ENCODE results near the gene CMC2. TPM values are rescaled to one million over a fixed set of nuclear protein-coding genes. Genes with fewer than 3 reads are reported as not detected.

Gene CMC2
- total and polyA plus RNA-seq, 2 of the 13 experiments (the other 11 are each of a cell fraction or from before 2014, with no cell fraction given) = 116 to 129 TPM

DNA sequence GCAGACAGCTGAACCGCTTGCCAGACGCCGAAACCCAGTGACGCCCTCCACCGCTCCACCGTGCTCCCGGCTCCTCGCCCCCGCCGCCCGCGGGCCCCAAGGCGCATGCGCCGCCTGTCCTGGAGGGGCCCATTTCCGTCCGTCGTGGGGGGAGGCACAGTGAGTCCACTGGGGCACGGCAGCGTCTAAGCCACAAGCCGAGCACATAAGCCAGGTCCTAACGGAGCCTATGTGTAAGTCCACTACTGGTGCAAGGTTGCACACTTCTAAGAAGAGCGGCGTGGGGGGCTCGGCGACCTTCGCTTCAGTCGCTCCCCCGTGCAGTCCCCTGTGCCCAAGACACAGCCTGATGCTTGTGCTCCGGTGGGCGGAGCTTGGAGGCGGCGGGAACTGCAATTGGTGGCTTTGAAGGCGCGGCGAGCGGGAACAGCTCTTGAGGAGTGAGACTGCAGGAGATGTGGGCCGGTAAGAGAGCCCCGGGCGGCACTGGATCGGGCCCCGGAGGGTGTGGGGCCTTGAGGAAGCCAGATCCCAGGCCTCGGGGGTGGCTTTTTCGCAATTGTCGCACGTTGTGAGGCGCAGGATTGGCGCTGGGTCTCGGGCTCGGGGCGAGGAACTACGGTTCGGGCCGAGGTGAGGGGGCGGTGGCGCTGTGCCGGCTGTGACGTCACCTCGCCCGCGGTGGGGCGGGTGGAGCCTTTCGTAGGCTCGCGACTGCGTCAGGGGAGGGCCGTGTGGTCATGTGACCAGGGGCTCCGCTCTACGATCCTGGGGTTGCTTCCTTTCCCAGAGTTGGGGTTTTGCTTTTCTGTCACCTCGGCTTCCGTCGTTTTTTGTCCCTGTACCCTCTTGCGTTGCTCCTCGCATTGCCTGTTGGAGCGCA is at the start of gene CMC2, which contains the start of gene CENPN (continued):
- TF ChIP-seq ZNF670 (CRISPR knock-in tag; IDR thresholded peaks at IDR 0.05; ENCODE audit: borderline replicate concordance) (peak; percentile 92), SATB2 (CRISPR knock-in tag; IDR thresholded peaks at IDR 0.05) (no peak; the same call in 1 of the 2 replicates), ZNF343 (CRISPR knock-in tag; IDR thresholded peaks at IDR 0.05) (peak; percentile 55), ZBTB3 (CRISPR knock-in tag; IDR thresholded peaks at IDR 0.05; ENCODE audit: borderline replicate concordance, low read depth) (peak; percentile 81), TCF7 (IDR thresholded peaks at IDR 0.05; ENCODE audit: low read depth) (no peak), GLI4 (CRISPR knock-in tag; IDR thresholded peaks at IDR 0.05; ENCODE audit: borderline replicate concordance) (peak; percentile 85; the same call in 1 of the 2 replicates), ZMAT3 (CRISPR knock-in tag; conservative IDR thresholded peaks at IDR 0.05) (peak; percentile 95), ZNF781 (CRISPR knock-in tag; IDR thresholded peaks at IDR 0.05; ENCODE audit: borderline replicate concordance, not compliant biosample characterization) (peak; percentile 75), XRCC5 (optimal IDR thresholded peaks at IDR 0.05; ENCODE audit: low read length) (peak; percentile 51), CCAR2 (optimal IDR thresholded peaks at IDR 0.05; ENCODE audit: low read depth, low read length) (no peak), SP5 (CRISPR knock-in tag; IDR thresholded peaks at IDR 0.05; ENCODE audit: borderline replicate concordance, low read depth) (peak; percentile 8; the same call in 1 of the 2 replicates), ZEB1 (IDR thresholded peaks at IDR 0.05; ENCODE audit: insufficient replicate concordance, low read depth) (no peak), ZNF629 (CRISPR knock-in tag; conservative IDR thresholded peaks at IDR 0.05) (0 out of 2 replicates have a peak, but pooled peaks have one; percentile 26), GATA4 (IDR thresholded peaks at IDR 0.05; ENCODE audit: borderline replicate concordance, low read depth) (no peak; the same call in 1 of the 2 replicates), ZNF460 (CRISPR knock-in tag; IDR thresholded peaks at IDR 0.05; ENCODE audit: borderline replicate concordance) (no peak), PLRG1 (conservative IDR thresholded peaks at IDR 0.05) (no peak), MTA3 (CRISPR knock-in tag; IDR thresholded peaks at IDR 0.05) (0 out of 2 replicates have a peak, but pooled peaks have one; percentile 1), KMT2A (CRISPR knock-in tag; IDR thresholded peaks at IDR 0.05) (peak; percentile 71), MEIS1 (CRISPR knock-in tag; IDR thresholded peaks at IDR 0.05; ENCODE audit: borderline replicate concordance) (peak; percentile 95), ZNF841 (CRISPR knock-in tag; IDR thresholded peaks at IDR 0.05; ENCODE audit: borderline replicate concordance) (no peak), SUZ12 (IDR thresholded peaks at IDR 0.05; ENCODE audit: low read depth, low read length) (no peak), RXRA (CRISPR knock-in tag; IDR thresholded peaks at IDR 0.05) (peak; percentile 43), ZNF850 (CRISPR knock-in tag; conservative IDR thresholded peaks at IDR 0.05) (peak; percentile 96), HMG20B (CRISPR knock-in tag; conservative IDR thresholded peaks at IDR 0.05) (no peak)
- TF ChIP-seq, protein P1, sequence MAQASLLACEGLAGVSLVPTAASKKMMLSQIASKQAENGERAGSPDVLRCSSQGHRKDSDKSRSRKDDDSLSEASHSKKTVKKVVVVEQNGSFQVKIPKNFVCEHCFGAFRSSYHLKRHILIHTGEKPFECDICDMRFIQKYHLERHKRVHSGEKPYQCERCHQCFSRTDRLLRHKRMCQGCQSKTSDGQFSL (CRISPR knock-in tag; IDR thresholded peaks at IDR 0.05) = peak; percentile 66; the same call in 1 of the 2 replicates
- TF ChIP-seq, protein P2, sequence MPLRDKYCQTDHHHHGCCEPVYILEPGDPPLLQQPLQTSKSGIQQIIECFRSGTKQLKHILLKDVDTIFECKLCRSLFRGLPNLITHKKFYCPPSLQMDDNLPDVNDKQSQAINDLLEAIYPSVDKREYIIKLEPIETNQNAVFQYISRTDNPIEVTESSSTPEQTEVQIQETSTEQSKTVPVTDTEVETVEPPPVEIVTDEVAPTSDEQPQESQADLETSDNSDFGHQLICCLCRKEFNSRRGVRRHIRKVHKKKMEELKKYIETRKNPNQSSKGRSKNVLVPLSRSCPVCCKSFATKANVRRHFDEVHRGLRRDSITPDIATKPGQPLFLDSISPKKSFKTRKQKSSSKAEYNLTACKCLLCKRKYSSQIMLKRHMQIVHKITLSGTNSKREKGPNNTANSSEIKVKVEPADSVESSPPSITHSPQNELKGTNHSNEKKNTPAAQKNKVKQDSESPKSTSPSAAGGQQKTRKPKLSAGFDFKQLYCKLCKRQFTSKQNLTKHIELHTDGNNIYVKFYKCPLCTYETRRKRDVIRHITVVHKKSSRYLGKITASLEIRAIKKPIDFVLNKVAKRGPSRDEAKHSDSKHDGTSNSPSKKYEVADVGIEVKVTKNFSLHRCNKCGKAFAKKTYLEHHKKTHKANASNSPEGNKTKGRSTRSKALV (CRISPR knock-in tag; IDR thresholded peaks at IDR 0.05) = peak; percentile 49
- TF ChIP-seq, protein P3, sequence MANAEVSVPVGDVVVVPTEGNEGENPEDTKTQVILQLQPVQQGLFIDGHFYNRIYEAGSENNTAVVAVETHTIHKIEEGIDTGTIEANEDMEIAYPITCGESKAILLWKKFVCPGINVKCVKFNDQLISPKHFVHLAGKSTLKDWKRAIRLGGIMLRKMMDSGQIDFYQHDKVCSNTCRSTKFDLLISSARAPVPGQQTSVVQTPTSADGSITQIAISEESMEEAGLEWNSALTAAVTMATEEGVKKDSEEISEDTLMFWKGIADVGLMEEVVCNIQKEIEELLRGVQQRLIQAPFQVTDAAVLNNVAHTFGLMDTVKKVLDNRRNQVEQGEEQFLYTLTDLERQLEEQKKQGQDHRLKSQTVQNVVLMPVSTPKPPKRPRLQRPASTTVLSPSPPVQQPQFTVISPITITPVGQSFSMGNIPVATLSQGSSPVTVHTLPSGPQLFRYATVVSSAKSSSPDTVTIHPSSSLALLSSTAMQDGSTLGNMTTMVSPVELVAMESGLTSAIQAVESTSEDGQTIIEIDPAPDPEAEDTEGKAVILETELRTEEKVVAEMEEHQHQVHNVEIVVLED (CRISPR knock-in tag; IDR thresholded peaks at IDR 0.05; ENCODE audit: borderline replicate concordance) = peak; percentile 93
